Smooth muscle cell (in vitro differentiated cells): ENCODE data around the gene FDXR. TPM values are rescaled to one million over a fixed set of nuclear protein-coding genes. Genes with fewer than 3 reads are reported as not detected.

Experiments used
- DNase-seq: peaks from one replicate; lab custom pipeline; 2025; ENCODE audit not compliant: unreplicated experiment; lab: John Stamatoyannopoulos, UW
- H2AFZ ChIP-seq: fragments of 200-600 bp; sonication (generic); 2 replicates; pipeline ENCODE4 v1.6.0; 2016; ENCODE audit warnings: antibody characterized with exemption, low read depth, mild to moderate bottlenecking
- H3F3A ChIP-seq: fragments of 200-600 bp; sonication (generic); 2 replicates; pipeline ENCODE4 v1.6.0; 2017; ENCODE audit warnings: antibody characterized with exemption, low read depth
- H3K27ac ChIP-seq: fragments of 200-600 bp; sonication (generic); 2 replicates; pipeline ENCODE4 v1.5.1; 2016; ENCODE audit warnings: low read depth, mild to moderate bottlenecking
- H3K27me3 ChIP-seq: fragments of 200-600 bp; sonication (generic); 2 replicates; pipeline ENCODE4 v1.6.1; 2016; ENCODE audit warnings: low read depth, mild to moderate bottlenecking
- H3K36me3 ChIP-seq: fragments of 200-600 bp; sonication (generic); 2 replicates; pipeline ENCODE4 v1.5.1; 2016; ENCODE audit warnings: low read depth
- H3K4me1 ChIP-seq: fragments of 200-600 bp; sonication (generic); 2 replicates; pipeline ENCODE4 v1.5.1; 2016; ENCODE audit warnings: low read depth
- H3K4me2 ChIP-seq: fragments of 200-600 bp; sonication (generic); 2 replicates; pipeline ENCODE4 v1.6.0; 2016; ENCODE audit warnings: mild to moderate bottlenecking
- H3K4me3 ChIP-seq: fragments of 200-600 bp; sonication (generic); 2 replicates; pipeline ENCODE4 v1.5.1; 2016; ENCODE audit warnings: mild to moderate bottlenecking
- H3K79me2 ChIP-seq: fragments of 200-600 bp; sonication (generic); 2 replicates; pipeline ENCODE4 v1.6.0; 2016; ENCODE audit warnings: low read depth, mild to moderate bottlenecking
- H3K9ac ChIP-seq: fragments of 200-600 bp; sonication (generic); 2 replicates; pipeline ENCODE4 v1.6.0; 2016; ENCODE audit warnings: low read depth
- H3K9me3 ChIP-seq: fragments of 200-600 bp; sonication (generic); replicated peaks from 2 replicates; pipeline ENCODE4 v1.5.1; 2016; ENCODE audit warnings: low read depth
- H4K20me1 ChIP-seq: fragments of 200-600 bp; sonication (generic); 2 replicates; pipeline ENCODE4 v1.6.0; 2016; ENCODE audit warnings: low read depth
- CTCF ChIP-seq: fragments of 200-600 bp; sonication (generic); IDR thresholded peaks from 2 replicates; pipeline ENCODE4 v1.5.1; 2017; ENCODE audit warnings: borderline replicate concordance, mild to moderate bottlenecking, antibody characterized with exemption; ENCODE audit not compliant: insufficient read depth, poor library complexity, severe bottlenecking
- WGBS: methylation state at CpG from one replicate; pipeline ENCODE4 v1.1.7; 2016; ENCODE audit warnings: low lambda C conversion rate; 5-methylcytosine and 5-hydroxymethylcytosine counted together
- polyA plus RNA-seq: library from polyadenylated mRNA; unstranded; fragments of >200 nt; fragmentation: Nextera tagmentation; extraction: Ambion mirVana; gene quantifications from 2 replicates; pipeline ENCODE4 v1.2.1, GENCODE V29; 2016
- total RNA-seq: library from RNA; depleted of rRNA; stranded (reverse); fragments of >200 nt; gene quantifications from 2 replicates; pipeline ENCODE4 v1.2.3, GENCODE V29; 2014

The FDXR gene
- total and polyA plus RNA-seq, 2 experiments from 2014 or later: 5.6 to 18.7 TPM

GRCh38 chr17:74862108-74862901 is 10.5 kb downstream of the FDXR start:
- peak; percentile 60 for TF ChIP-seq CTCF
- H4K20me1 ChIP-seq: peaks cover 3% of the 10 kb centered on the region
- peak overlapping the region; percentile 39 for H3K4me2 ChIP-seq
- no peak overlapping the region for H3K9ac ChIP-seq
- H3K9me3 ChIP-seq: no peaks in the 10 kb centered on the region
- H3F3A ChIP-seq: no peaks in the 10 kb centered on the region
- WGBS: 48% methylated on average over 25 of the region's 25 CpGs
- peaks cover 52% of the 10 kb centered on the region for H3K27me3 ChIP-seq
- H3K4me3 ChIP-seq: no peak overlapping the region
- H3K79me2 ChIP-seq: no peaks in the 10 kb centered on the region
- peaks cover 6% of the 10 kb centered on the region for H3K4me1 ChIP-seq
- no peaks in the 10 kb centered on the region for H3K36me3 ChIP-seq
- DNase-seq: peak; percentile 17
- no peak overlapping the region for H3K27ac ChIP-seq
- H2AFZ ChIP-seq: no peak overlapping the region

GRCh38 chr17:74861662-74862107 is 11.1 kb downstream of the FDXR start:
- H3K4me2 ChIP-seq: peak overlapping the region; percentile 39
- H3K36me3 ChIP-seq: no peaks in the 10 kb centered on the region
- no peaks in the 10 kb centered on the region for H3K79me2 ChIP-seq
- 18% methylated on average over 15 of the region's 36 CpGs for WGBS
- H3K27me3 ChIP-seq: peaks cover 58% of the 10 kb centered on the region
- H2AFZ ChIP-seq: no peak overlapping the region
- TF ChIP-seq CTCF: no peak
- no peaks in the 10 kb centered on the region for H3F3A ChIP-seq
- no peaks in the 10 kb centered on the region for H3K9me3 ChIP-seq
- H3K9ac ChIP-seq: no peak overlapping the region
- no peak overlapping the region for H3K27ac ChIP-seq
- H3K4me1 ChIP-seq: peaks cover 6% of the 10 kb centered on the region
- peaks cover 3% of the 10 kb centered on the region for H4K20me1 ChIP-seq
- no peak for DNase-seq
- H3K4me3 ChIP-seq: no peak overlapping the region

GRCh38 chr17:74860872-74861661 is 11.7 kb downstream of the FDXR start:
- Histone ChIP-seq H3K4me1 (peaks cover 6% of the 10 kb centered on the region), H3F3A (no peaks in the 10 kb centered on the region), H3K4me2 (peak overlapping the region; percentile 69), H3K4me3 (no peak overlapping the region), H3K79me2 (no peaks in the 10 kb centered on the region), H3K27ac (no peak overlapping the region), H4K20me1 (peaks cover 3% of the 10 kb centered on the region), H3K9ac (no peak overlapping the region), H3K9me3 (no peaks in the 10 kb centered on the region), H3K27me3 (peaks cover 62% of the 10 kb centered on the region), H3K36me3 (no peaks in the 10 kb centered on the region), H2AFZ (no peak overlapping the region)
- no peak for TF ChIP-seq CTCF
- WGBS: 2% methylated on average over 50 of the region's 96 CpGs
- no peak for DNase-seq
